Measurements from ENCODE around the gene BORCS6.

BORCS6 gene

GRCh38 chr17:8142158-8142886 is 47.7 kb downstream of the BORCS6 start:
- no peak for DNase-seq (ENCODE audit: low spot score)

DNA sequence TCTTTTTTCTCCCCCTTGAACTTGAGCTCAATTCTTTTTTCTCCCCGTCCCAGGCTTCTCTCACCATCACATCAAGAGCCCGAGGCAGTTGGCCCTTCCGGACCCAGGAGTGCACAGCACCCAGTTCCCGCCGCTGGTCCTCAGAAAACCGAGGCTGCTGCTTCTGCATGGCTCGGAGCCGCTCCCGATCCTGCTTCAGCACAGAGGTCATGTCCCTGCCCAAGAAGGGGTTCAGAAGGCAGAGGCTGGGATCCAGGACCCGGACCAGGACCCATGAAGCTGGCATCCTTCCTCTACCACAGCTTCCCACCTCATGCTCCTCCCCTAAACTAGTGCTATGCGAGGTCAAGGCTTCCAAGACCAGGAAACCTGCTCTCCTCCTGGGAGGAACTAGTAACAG is 48.2 kb downstream of the BORCS6 start:
- no peak for DNase-seq (ENCODE audit: low spot score)

DNA sequence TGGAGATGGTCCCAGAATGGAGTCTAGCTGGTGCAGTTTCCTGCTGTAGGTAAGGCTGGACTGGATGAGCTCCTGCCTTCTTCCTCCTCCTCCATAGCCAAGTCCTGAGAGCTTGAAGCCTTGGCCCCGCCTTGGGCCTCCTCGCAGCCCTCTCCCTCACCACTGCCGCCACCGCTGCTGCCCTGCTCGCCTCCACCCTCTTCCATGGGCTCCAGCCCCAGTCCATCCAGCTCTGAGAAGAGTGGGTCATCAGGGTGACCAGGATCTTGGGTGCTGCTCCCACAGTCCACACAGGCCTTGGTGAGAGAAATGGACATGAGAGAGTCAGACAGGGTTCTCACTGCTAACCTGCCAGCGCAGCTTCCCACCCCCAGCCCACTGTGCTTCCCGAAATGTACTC is 48.9 kb downstream of the BORCS6 start:
- DNase-seq (ENCODE audit: low spot score): no peak

GRCh38 chr17:8140065-8141029 is 49.6 kb downstream of the BORCS6 start:
- DNase-seq (ENCODE audit: low spot score): no peak

GRCh38 chr17:8138672-8139371 is 51.2 kb downstream of the BORCS6 start:
- peak; percentile 82 for DNase-seq (ENCODE audit: low spot score)

GRCh38 chr17:8138374-8138671 is 51.7 kb downstream of the BORCS6 start:
- DNase-seq (ENCODE audit: low spot score): no peak

All from HuH-7.5 (cell line).